Ishikawa (cell line): ENCODE measurements around the gene STK32C.

ENCODE experiments used
- CEBPB ChIP-seq: IDR thresholded peaks from 2 replicates; pipeline ENCODE4 v1.6.1; 2012
- CREB1 ChIP-seq: IDR thresholded peaks from 2 replicates; pipeline ENCODE4 v1.6.1; 2012; ENCODE audit warnings: low read depth
- EGR1 ChIP-seq: IDR thresholded peaks from 2 replicates; pipeline ENCODE4 v1.6.1; 2012
- EP300 ChIP-seq: IDR thresholded peaks from 2 replicates; pipeline ENCODE4 v1.6.1; 2012; ENCODE audit warnings: borderline replicate concordance
- FOXM1 ChIP-seq: IDR thresholded peaks from 2 replicates; pipeline ENCODE4 v1.6.1; 2012; ENCODE audit warnings: low read depth, borderline replicate concordance
- MAX ChIP-seq: IDR thresholded peaks from 2 replicates; pipeline ENCODE4 v1.6.1; 2012
- NFIC ChIP-seq: IDR thresholded peaks from 2 replicates; pipeline ENCODE4 v1.6.1; 2012
- RAD21 ChIP-seq: IDR thresholded peaks from 2 replicates; pipeline ENCODE4 v1.6.1; 2012; ENCODE audit warnings: low read depth
- REST ChIP-seq: IDR thresholded peaks from 2 replicates; pipeline ENCODE4 v1.6.1; 2012; ENCODE audit warnings: low read depth, mild to moderate bottlenecking
- TAF1 ChIP-seq: IDR thresholded peaks from 2 replicates; pipeline ENCODE4 v1.6.1; 2012; ENCODE audit warnings: low read depth, mild to moderate bottlenecking
- TCF12 ChIP-seq: IDR thresholded peaks from 2 replicates; pipeline ENCODE4 v1.6.1; 2012; ENCODE audit warnings: low read depth
- TEAD4 ChIP-seq: IDR thresholded peaks from 2 replicates; pipeline ENCODE4 v1.6.1; 2012
- YY1 ChIP-seq: IDR thresholded peaks from 2 replicates; pipeline ENCODE4 v1.6.1; 2012; ENCODE audit warnings: low read depth
- ZBTB7A ChIP-seq: IDR thresholded peaks from 2 replicates; pipeline ENCODE4 v1.6.1; 2012; ENCODE audit warnings: low read depth

- no peak for TF ChIP-seq NFIC
- TF ChIP-seq MAX, result no peak
- no peak for TF ChIP-seq ZBTB7A
- TF ChIP-seq FOXM1, result no peak
- no peak for TF ChIP-seq YY1
- TF ChIP-seq REST, result no peak
- TF ChIP-seq RAD21, result no peak
- no peak for TF ChIP-seq CREB1
- TF ChIP-seq TEAD4, result no peak
- no peak for TF ChIP-seq TCF12
- no peak for TF ChIP-seq EP300
- TF ChIP-seq TAF1, result no peak
- no peak for TF ChIP-seq CEBPB
- TF ChIP-seq EGR1, result no peak
These were observed 49.8 kb downstream of the STK32C start for GRCh38 chr10:132257907-132258306.
